UCSD-AML1 (cell line): ENCODE data around the gene MCUB.

Experiments
- DNase-seq: peaks from one replicate; lab custom pipeline; 2025; ENCODE audit not compliant: unreplicated experiment; lab: John Stamatoyannopoulos, UW

MCUB gene

GRCh38 chr4:109624536-109624935 lies 64.5 kb downstream of the MCUB start:
- no peak for DNase-seq

- DNase-seq = no peak
These were observed 67.3 kb downstream of the MCUB start for GRCh38 chr4:109627361-109627760.

GRCh38 chr4:109629775-109630174 lies 69.7 kb downstream of the MCUB start:
- DNase-seq = no peak

GRCh38 chr4:109631532-109632108 lies 71.6 kb downstream of the MCUB start:
- no peak for DNase-seq

GRCh38 chr4:109640644-109641043 lies 80.6 kb downstream of the MCUB start:
- no peak for DNase-seq

GRCh38 chr4:109645874-109646710 lies 86.0 kb downstream of the MCUB start:
- DNase-seq = no peak

GRCh38 chr4:109648266-109648996 lies 88.4 kb downstream of the MCUB start:
- no peak for DNase-seq

GRCh38 chr4:109648997-109649575 lies 89.0 kb downstream of the MCUB start:
- no peak for DNase-seq

- DNase-seq = no peak
These were observed 89.8 kb downstream of the MCUB start for GRCh38 chr4:109649872-109650271.

GRCh38 chr4:109655396-109655795 lies 95.3 kb downstream of the MCUB start:
- DNase-seq = no peak

GRCh38 chr4:109657854-109658418 lies 97.9 kb downstream of the MCUB start:
- no peak for DNase-seq

GRCh38 chr4:109658871-109659410 lies 98.9 kb downstream of the MCUB start:
- DNase-seq = no peak

- DNase-seq = no peak
These were observed 102.1 kb downstream of the MCUB start for GRCh38 chr4:109662116-109662515.

GRCh38 chr4:109662771-109663170 lies 102.7 kb downstream of the MCUB start:
- no peak for DNase-seq

GRCh38 chr4:109665783-109666485 lies 105.9 kb downstream of the MCUB start:
- no peak for DNase-seq

- DNase-seq = no peak
These were observed 111.3 kb downstream of the MCUB start for GRCh38 chr4:109671350-109671749.

- no peak for DNase-seq
These were observed 112.3 kb downstream of the MCUB start for GRCh38 chr4:109672169-109672930.

GRCh38 chr4:109673303-109673702 lies 113.3 kb downstream of the MCUB start:
- no peak for DNase-seq

- DNase-seq = no peak
These were observed 115.1 kb downstream of the MCUB start for GRCh38 chr4:109675181-109675580.

GRCh38 chr4:109675843-109676242 lies 115.8 kb downstream of the MCUB start:
- no peak for DNase-seq
